OCI-LY1 (cell line): ENCODE measurements around the gene HDAC2.

Experiments
- CTCF ChIP-seq: fragments of 200-600 bp; sonication (generic), shearing (Covaris generic); IDR thresholded peaks from 2 replicates; pipeline ENCODE4 v1.5.1; 2017; ENCODE audit warnings: mild to moderate bottlenecking, antibody characterized with exemption, low read length, moderate library complexity, mixed read lengths
- EZH2 ChIP-seq: fragments of 200-600 bp; sonication (generic), shearing (Covaris generic); IDR thresholded peaks from 2 replicates; pipeline ENCODE4 v1.8.0; 2017; ENCODE audit warnings: borderline replicate concordance, mixed run types, mild to moderate bottlenecking, antibody characterized with exemption, low read length, moderate library complexity, mixed read lengths

GRCh38 chr6:113893866-113894265, 77.1 kb downstream of the HDAC2 start:
- TF ChIP-seq CTCF = no peak
- TF ChIP-seq EZH2 = no peak
